ENCODE results near the gene SOWAHA. TPM values are rescaled to one million over a fixed set of nuclear protein-coding genes. Genes with fewer than 3 reads are reported as not detected.
A peak's percentile ranks its signal among the peaks of the same experiment; 100 is the strongest.

The SOWAHA gene
- total RNA-seq, 1 donor from 2014 or later = 0.06 TPM

GRCh38 chr5:132830436-132831094 is 17.5 kb downstream of the SOWAHA start, which contains the start of gene SHROOM1:
Gene SHROOM1 (minus strand): TSS chr5:132830647. CDS start chr5:132826140, 4,507 bp downstream.
- DNase-seq (ENCODE audit: low read depth) = no peak
- no peak for TF ChIP-seq CTCF (conservative IDR thresholded peaks at IDR 0.05; ENCODE audit: low read depth, low read length)
- H3K4me3 ChIP-seq (ENCODE audit: low read depth, low read length) = peak within 1 kb of the TSS; percentile 72

GRCh38 chr5:132831095-132831860 is 18.2 kb downstream of the SOWAHA start:
- DNase-seq (ENCODE audit: low read depth) = no peak
- no peak for TF ChIP-seq CTCF (conservative IDR thresholded peaks at IDR 0.05; ENCODE audit: low read depth, low read length)
- peak overlapping the region; percentile 72 for H3K4me3 ChIP-seq (ENCODE audit: low read depth, low read length)

- no peak overlapping the region for H3K4me3 ChIP-seq (ENCODE audit: low read depth, low read length)
These were observed 19.5 kb downstream of the SOWAHA start for GRCh38 chr5:132832612-132833011.

DNA sequence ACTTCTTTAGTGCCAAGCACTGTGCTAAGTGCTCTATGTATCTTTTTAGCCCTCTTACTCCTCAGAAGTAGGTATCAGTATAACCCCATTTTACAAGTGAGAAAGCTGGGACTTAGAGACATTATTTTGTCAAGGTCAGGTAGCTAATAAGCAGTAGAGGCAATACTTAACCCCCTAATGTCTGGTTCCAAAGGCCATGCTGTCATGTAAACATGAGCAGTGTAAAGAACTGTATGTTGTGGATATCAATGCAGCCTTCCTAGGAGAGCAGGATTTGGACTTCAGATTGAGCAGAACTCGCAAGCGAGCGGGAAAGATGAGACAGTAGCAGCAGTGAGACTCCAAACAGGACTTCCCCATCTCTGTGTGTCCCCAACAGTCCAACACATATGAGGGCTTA is 21.0 kb downstream of the SOWAHA start:
- TF ChIP-seq CTCF (conservative IDR thresholded peaks at IDR 0.05; ENCODE audit: low read depth, low read length) = no peak
- no peak overlapping the region for H3K4me3 ChIP-seq (ENCODE audit: low read depth, low read length)
- no peak for DNase-seq (ENCODE audit: low read depth)

More at GRCh38 chr5:132832612-132833011, 19.5 kb downstream of the SOWAHA start:
- no peak for TF ChIP-seq CTCF (conservative IDR thresholded peaks at IDR 0.05; ENCODE audit: low read depth, low read length)
- no peak for DNase-seq (ENCODE audit: low read depth)

GRCh38 chr5:132836852-132837251 is 23.8 kb downstream of the SOWAHA start:
- no peak overlapping the region for H3K4me3 ChIP-seq (ENCODE audit: low read depth, low read length)
- TF ChIP-seq CTCF (conservative IDR thresholded peaks at IDR 0.05; ENCODE audit: low read depth, low read length) = no peak
- no peak for DNase-seq (ENCODE audit: low read depth)

DNA sequence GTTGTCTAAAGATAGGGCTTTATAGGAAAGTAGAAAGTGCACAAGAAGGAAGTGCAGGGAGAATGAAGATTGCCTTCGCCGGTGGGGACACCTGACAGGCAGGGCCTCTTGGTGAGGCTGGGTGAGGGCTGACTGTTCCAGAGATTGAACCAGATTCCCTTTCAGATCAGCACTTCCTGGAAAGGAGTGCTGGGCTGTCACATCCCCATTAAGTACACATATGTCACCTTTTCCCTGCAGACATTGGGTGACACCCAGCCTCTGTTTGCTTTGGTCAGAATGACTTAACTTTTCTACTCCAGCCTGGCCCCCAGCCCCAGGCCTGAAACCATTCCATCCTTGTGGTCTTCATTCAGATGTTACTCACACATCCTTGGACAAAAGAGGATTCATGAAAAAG is 24.8 kb downstream of the SOWAHA start:
- H3K4me3 ChIP-seq (ENCODE audit: low read depth, low read length) = no peak overlapping the region
- no peak for DNase-seq (ENCODE audit: low read depth)
- TF ChIP-seq CTCF (conservative IDR thresholded peaks at IDR 0.05; ENCODE audit: low read depth, low read length) = no peak
